Prostate gland (tissue), 2 donors: ENCODE results near the gene NPR2.

ENCODE experiments used
- POLR2A ChIP-seq: fragments of 450-650 bp; IDR thresholded peaks from one replicate; pipeline ENCODE4 v1.6.1; 2016; ENCODE audit warnings: antibody characterized with exemption, mild to moderate bottlenecking
- TF ChIP-seq, protein P1 (sequence below), 4 experiments: fragments of 200-600 bp in 2 of 4; fragments of 450-650 bp in 2 of 4; sonication (generic) in 2 of 4; IDR thresholded peaks; 1 replicate in 3 of 4; 2 replicates in 1 of 4; pipeline ENCODE4 v1.5.1; 2016 to 2019; ENCODE audit warnings: antibody characterized with exemption in 4 of 4, mild to moderate bottlenecking in 2 of 4, moderate library complexity in 2 of 4

DNA sequence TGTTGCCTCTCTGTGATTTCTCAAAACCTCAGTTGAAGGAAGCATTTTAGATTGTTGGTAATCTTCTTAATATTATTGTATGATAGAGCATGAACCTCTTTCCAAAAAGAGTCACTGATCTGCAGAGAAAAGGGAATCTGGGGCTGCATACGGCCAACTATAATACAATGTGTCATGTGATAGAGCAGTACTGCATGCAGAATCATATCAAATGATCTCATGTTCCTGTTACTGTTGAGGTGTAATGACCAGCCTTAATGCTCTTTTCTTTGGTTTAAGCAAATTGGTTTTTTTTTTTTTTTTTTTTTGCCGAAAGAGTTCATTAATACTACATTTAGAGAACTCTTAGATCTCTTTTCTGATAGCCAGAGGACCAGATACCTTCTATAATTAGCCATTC, 24.4 kb upstream of the NPR2 start:
- no peak for TF ChIP-seq POLR2A
- TF ChIP-seq, protein P1, sequence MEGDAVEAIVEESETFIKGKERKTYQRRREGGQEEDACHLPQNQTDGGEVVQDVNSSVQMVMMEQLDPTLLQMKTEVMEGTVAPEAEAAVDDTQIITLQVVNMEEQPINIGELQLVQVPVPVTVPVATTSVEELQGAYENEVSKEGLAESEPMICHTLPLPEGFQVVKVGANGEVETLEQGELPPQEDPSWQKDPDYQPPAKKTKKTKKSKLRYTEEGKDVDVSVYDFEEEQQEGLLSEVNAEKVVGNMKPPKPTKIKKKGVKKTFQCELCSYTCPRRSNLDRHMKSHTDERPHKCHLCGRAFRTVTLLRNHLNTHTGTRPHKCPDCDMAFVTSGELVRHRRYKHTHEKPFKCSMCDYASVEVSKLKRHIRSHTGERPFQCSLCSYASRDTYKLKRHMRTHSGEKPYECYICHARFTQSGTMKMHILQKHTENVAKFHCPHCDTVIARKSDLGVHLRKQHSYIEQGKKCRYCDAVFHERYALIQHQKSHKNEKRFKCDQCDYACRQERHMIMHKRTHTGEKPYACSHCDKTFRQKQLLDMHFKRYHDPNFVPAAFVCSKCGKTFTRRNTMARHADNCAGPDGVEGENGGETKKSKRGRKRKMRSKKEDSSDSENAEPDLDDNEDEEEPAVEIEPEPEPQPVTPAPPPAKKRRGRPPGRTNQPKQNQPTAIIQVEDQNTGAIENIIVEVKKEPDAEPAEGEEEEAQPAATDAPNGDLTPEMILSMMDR (IDR thresholded peaks at IDR 0.05), result no peak
